Fibroblast of lung (primary cell): ENCODE data around the gene FAM107A. TPM values are rescaled to one million over a fixed set of nuclear protein-coding genes. Genes with fewer than 3 reads are reported as not detected.

Experiments used
- DNase-seq, 2 donors: peaks; one replicate each; pipeline versions ENCODE4 v3.0.0 to v3.0.0-alpha.2; 2010; ENCODE audit warnings: low read depth in 2 of 2
- H2AFZ ChIP-seq: 2 replicates; pipeline ENCODE4 v1.5.1; 2012; ENCODE audit warnings: low read length, control low read depth, inconsistent platforms
- H3K27ac ChIP-seq: 2 replicates; pipeline ENCODE4 v1.5.1; 2011; ENCODE audit warnings: low read length, control low read depth; ENCODE audit not compliant: insufficient read depth
- H3K27me3 ChIP-seq: 2 replicates; pipeline ENCODE4 v1.5.1; 2011; ENCODE audit warnings: mild to moderate bottlenecking, low read length; ENCODE audit not compliant: control insufficient read depth, insufficient read depth
- H3K36me3 ChIP-seq: 2 replicates; pipeline ENCODE4 v1.5.1; 2011; ENCODE audit warnings: low read length; ENCODE audit not compliant: control insufficient read depth, insufficient read depth
- H3K4me1 ChIP-seq: 2 replicates; pipeline ENCODE4 v1.5.1; 2011; ENCODE audit warnings: low read length; ENCODE audit not compliant: control insufficient read depth, insufficient read depth; ENCODE audit errors: extremely low read depth
- H3K4me2 ChIP-seq: 2 replicates; pipeline ENCODE4 v1.5.1; 2011; ENCODE audit warnings: low read length, control low read depth; ENCODE audit not compliant: insufficient read depth; ENCODE audit errors: extremely low read depth
- H3K4me3 ChIP-seq, 4 experiments: fragments of 200-600 bp in 1 of 4; sonication (generic) in 1 of 4; replicated peaks in 1 of 4; 2 replicates each; pipeline ENCODE4 v1.5.1; 2011 to 2016; ENCODE audit warnings: low read length in 4 of 4, low read depth in 3 of 4, mild to moderate bottlenecking in 3 of 4, control low read depth in 2 of 4, inconsistent platforms in 1 of 4, mixed read lengths in 1 of 4; ENCODE audit not compliant: insufficient read depth in 1 of 4; ENCODE audit errors: control extremely low read depth in 1 of 4
- H3K79me2 ChIP-seq: 2 replicates; pipeline ENCODE4 v1.5.1; 2012; ENCODE audit warnings: mild to moderate bottlenecking, low read length, inconsistent platforms; ENCODE audit not compliant: control insufficient read depth, insufficient read depth
- H3K9ac ChIP-seq: 2 replicates; pipeline ENCODE4 v1.5.1; 2011; ENCODE audit warnings: mild to moderate bottlenecking, low read length, control low read depth; ENCODE audit not compliant: insufficient read depth
- H3K9me3 ChIP-seq: 2 replicates; pipeline ENCODE4 v1.5.1; 2012; ENCODE audit warnings: low read depth, low read length; ENCODE audit not compliant: control insufficient read depth, insufficient read depth
- H4K20me1 ChIP-seq: 2 replicates; pipeline ENCODE4 v1.5.1; 2011; ENCODE audit warnings: low read length; ENCODE audit not compliant: control insufficient read depth, insufficient read depth; ENCODE audit errors: extremely low read depth
- EZH2 ChIP-seq: IDR thresholded peaks from 2 replicates; pipeline ENCODE4 v1.5.1; 2012; ENCODE audit warnings: low read length, control low read depth, mild to moderate bottlenecking; ENCODE audit errors: missing control alignments
- polyA plus RNA-seq, 2 donors: library from polyadenylated mRNA; depleted of rRNA in 1 of 2; stranded (reverse) in 1 of 2; unstranded in 1 of 2; fragments of >200 nt; gene quantifications; 2 replicates each; pipeline ENCODE4 v1.2.1, GENCODE V29; 2011 to 2012; ENCODE audit warnings: missing spikeins in 1 of 2
- total RNA-seq: library from RNA; depleted of rRNA; stranded (reverse); fragments of >200 nt; gene quantifications from 2 replicates; pipeline ENCODE4 v1.2.1, GENCODE V29; 2014
- TF ChIP-seq, protein P1 (sequence below), 2 donors: IDR thresholded peaks in 1 of 2; conservative IDR thresholded peaks in 1 of 2; 1 replicate in 1 of 2; 2 replicates in 1 of 2; pipeline ENCODE4 v1.5.1; 2011 to 2012; ENCODE audit warnings: low read length in 2 of 2, control low read depth in 1 of 2, inconsistent platforms in 1 of 2, low read depth in 1 of 2, mild to moderate bottlenecking in 1 of 2

Gene FAM107A
- total and polyA plus RNA-seq, 2 donors (not counting 1 experiment from before 2014, with no cell fraction given) = under 0.01 to 0.16 TPM

- Histone ChIP-seq H3K79me2 (no peaks in the 10 kb centered on the region), H4K20me1 (no peaks in the 10 kb centered on the region), H3K4me3 (no peak overlapping the region), H3K36me3 (no peaks in the 10 kb centered on the region), H3K4me1 (peaks cover 6% of the 10 kb centered on the region), H3K4me2 (no peak overlapping the region), H3K27ac (no peak overlapping the region), H2AFZ (no peak overlapping the region), H3K27me3 (no peaks in the 10 kb centered on the region), H3K9me3 (no peaks in the 10 kb centered on the region), H3K9ac (no peak overlapping the region)
- DNase-seq = no peak
- no peak for TF ChIP-seq EZH2
- TF ChIP-seq, protein P1, sequence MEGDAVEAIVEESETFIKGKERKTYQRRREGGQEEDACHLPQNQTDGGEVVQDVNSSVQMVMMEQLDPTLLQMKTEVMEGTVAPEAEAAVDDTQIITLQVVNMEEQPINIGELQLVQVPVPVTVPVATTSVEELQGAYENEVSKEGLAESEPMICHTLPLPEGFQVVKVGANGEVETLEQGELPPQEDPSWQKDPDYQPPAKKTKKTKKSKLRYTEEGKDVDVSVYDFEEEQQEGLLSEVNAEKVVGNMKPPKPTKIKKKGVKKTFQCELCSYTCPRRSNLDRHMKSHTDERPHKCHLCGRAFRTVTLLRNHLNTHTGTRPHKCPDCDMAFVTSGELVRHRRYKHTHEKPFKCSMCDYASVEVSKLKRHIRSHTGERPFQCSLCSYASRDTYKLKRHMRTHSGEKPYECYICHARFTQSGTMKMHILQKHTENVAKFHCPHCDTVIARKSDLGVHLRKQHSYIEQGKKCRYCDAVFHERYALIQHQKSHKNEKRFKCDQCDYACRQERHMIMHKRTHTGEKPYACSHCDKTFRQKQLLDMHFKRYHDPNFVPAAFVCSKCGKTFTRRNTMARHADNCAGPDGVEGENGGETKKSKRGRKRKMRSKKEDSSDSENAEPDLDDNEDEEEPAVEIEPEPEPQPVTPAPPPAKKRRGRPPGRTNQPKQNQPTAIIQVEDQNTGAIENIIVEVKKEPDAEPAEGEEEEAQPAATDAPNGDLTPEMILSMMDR (conservative IDR thresholded peaks at IDR 0.05 in 1 of 2, IDR thresholded peaks at IDR 0.05 in 1 of 2; ENCODE audit: low read depth in 1 of 2, low read length in 2 of 2) = no peak
These were observed 20.4 kb downstream of the FAM107A start for GRCh38 chr3:58556761-58557221.

GRCh38 chr3:58556001-58556400, 21.2 kb downstream of the FAM107A start:
- no peaks in the 10 kb centered on the region for H3K79me2 ChIP-seq
- H3K4me2 ChIP-seq = no peak overlapping the region
- H3K9me3 ChIP-seq = no peaks in the 10 kb centered on the region
- H3K9ac ChIP-seq = no peak overlapping the region
- peaks cover 3% of the 10 kb centered on the region for H3K4me1 ChIP-seq
- no peaks in the 10 kb centered on the region for H3K27me3 ChIP-seq
- H3K4me3 ChIP-seq = no peak overlapping the region
- no peak for DNase-seq
- H3K36me3 ChIP-seq = no peaks in the 10 kb centered on the region
- no peak for TF ChIP-seq EZH2
- TF ChIP-seq, protein P1 (conservative IDR thresholded peaks at IDR 0.05 in 1 of 2, IDR thresholded peaks at IDR 0.05 in 1 of 2; ENCODE audit: low read depth in 1 of 2, low read length in 2 of 2) = no peak
- H2AFZ ChIP-seq = no peak overlapping the region
- no peaks in the 10 kb centered on the region for H4K20me1 ChIP-seq
- no peak overlapping the region for H3K27ac ChIP-seq

- Histone ChIP-seq H3K4me1 (peaks cover 2% of the 10 kb centered on the region), H3K9ac (no peak overlapping the region), H3K4me3 (no peak overlapping the region), H3K4me2 (no peak overlapping the region), H3K27ac (no peak overlapping the region), H3K9me3 (no peaks in the 10 kb centered on the region), H3K79me2 (no peaks in the 10 kb centered on the region), H2AFZ (no peak overlapping the region), H3K36me3 (no peaks in the 10 kb centered on the region), H3K27me3 (no peaks in the 10 kb centered on the region), H4K20me1 (no peaks in the 10 kb centered on the region)
- TF ChIP-seq, protein P1 (conservative IDR thresholded peaks at IDR 0.05 in 1 of 2, IDR thresholded peaks at IDR 0.05 in 1 of 2; ENCODE audit: low read depth in 1 of 2, low read length in 2 of 2) = no peak
- no peak for TF ChIP-seq EZH2
- no peak for DNase-seq
These were observed 22.0 kb downstream of the FAM107A start for GRCh38 chr3:58555203-58555602.
